ENCODE results near the gene VTI1A.
"Not testable (repeated sequence)": the region's sequence is repeated elsewhere in the genome, so short reads cannot be mapped to it uniquely, and the experiment has no call there.

Gene VTI1A

DNA sequence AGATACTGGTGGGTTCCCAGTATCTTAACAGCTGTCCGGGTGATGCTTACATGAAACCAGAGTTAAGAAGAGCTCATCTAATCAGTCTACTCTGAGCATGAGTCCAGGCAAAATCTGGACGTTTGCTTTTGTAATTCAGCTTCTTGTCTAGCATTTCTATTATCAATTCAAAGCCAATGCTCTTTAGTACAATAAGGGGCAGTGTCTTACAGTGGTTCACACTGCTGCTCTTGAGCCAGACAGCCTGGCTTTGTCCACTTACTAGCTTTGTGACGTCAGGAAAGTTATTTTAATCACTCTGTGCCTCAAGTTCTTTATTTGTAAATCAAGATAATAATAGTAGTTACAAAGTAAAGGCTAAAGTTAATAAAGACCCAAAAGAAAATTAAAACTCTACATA is 275.7 kb downstream of the VTI1A start:
- no peaks in the 10 kb centered on the region for H3K36me3 ChIP-seq (ENCODE audit: insufficient read depth, low read length)
- no peak for DNase-seq (ENCODE audit: low read depth, low spot score)
- TF ChIP-seq FOXP2 (optimal IDR thresholded peaks at IDR 0.05; ENCODE audit: control extremely low read depth, extremely low read length, insufficient read depth) (no peak), EZH2 (IDR thresholded peaks at IDR 0.05) (no peak), POLR2AphosphoS5 (IDR thresholded peaks at IDR 0.05; ENCODE audit: borderline replicate concordance, low read depth, low read length) (no peak)
- H3K4me3 ChIP-seq = no peak overlapping the region
- H3K9ac ChIP-seq (ENCODE audit: insufficient read length) = no peak overlapping the region
- no peak overlapping the region for H3K27ac ChIP-seq
- no peaks in the 10 kb centered on the region for H3K9me3 ChIP-seq (ENCODE audit: low read depth, low read length)

DNA sequence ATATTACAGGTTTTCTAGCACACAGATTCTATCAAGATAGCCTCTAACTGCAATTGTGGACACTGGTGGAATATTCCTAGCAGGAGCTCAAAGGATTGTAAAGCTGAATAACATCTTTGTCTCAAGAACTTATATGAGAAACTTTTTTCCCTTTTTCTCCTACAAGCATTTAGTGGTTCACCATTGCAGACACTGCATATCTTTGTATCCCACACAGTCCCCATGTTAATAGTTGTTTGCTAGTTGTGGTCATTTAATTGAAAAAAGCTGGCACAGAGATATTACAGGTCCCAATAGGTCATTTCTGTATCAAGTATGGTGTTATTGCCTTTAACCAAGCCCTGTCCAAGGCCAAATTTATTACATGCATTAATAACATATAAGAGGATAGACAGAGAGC is 276.9 kb downstream of the VTI1A start:
- no peaks in the 10 kb centered on the region for H3K9me3 ChIP-seq (ENCODE audit: low read depth, low read length)
- no peak for TF ChIP-seq EZH2 (IDR thresholded peaks at IDR 0.05)
- no peak for TF ChIP-seq POLR2AphosphoS5 (IDR thresholded peaks at IDR 0.05; ENCODE audit: borderline replicate concordance, low read depth, low read length)
- TF ChIP-seq FOXP2 (optimal IDR thresholded peaks at IDR 0.05; ENCODE audit: control extremely low read depth, extremely low read length, insufficient read depth) = no peak
- H3K4me3 ChIP-seq = no peak overlapping the region
- H3K27ac ChIP-seq = no peak overlapping the region
- no peak for DNase-seq (ENCODE audit: low read depth, low spot score)
- H3K36me3 ChIP-seq (ENCODE audit: insufficient read depth, low read length) = no peaks in the 10 kb centered on the region
- H3K9ac ChIP-seq (ENCODE audit: insufficient read length) = no peak overlapping the region

DNA sequence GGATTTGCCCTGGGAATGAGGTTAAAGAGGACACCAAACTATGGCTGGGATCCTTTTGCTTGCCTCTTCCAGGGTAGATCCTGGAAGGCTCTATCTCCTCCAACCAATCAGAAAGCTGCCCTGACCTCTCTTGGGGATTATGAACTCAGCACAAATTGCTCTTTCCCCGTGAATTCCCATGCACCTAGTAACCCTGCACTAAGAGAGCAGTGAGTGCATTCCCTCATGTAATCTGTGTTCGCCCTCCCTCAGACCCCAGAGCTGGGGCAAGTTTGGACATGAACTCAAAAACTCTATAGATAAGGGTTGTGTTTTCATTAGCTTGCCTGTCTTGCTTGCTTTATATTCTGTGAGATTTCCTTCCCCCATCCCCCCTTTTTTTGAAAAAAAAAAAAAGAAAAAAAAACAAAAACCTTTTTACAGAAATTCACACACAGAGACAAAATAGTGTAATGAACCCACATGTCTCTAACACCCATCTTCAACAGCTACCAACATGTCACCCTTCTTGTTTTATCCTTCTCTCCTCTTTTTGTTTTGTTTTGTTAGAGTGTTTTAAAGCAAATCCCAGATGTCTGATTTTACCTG is 277.5 kb downstream of the VTI1A start:
- Histone ChIP-seq H3K9me3 (ENCODE audit: low read depth, low read length) (no peaks in the 10 kb centered on the region), H3K4me3 (no peak overlapping the region), H3K27ac (no peak overlapping the region), H3K9ac (ENCODE audit: insufficient read length) (no peak overlapping the region), H3K36me3 (ENCODE audit: insufficient read depth, low read length) (no peaks in the 10 kb centered on the region)
- no peak for DNase-seq (ENCODE audit: low read depth, low spot score)
- TF ChIP-seq POLR2AphosphoS5 (IDR thresholded peaks at IDR 0.05; ENCODE audit: borderline replicate concordance, low read depth, low read length) = no peak
- TF ChIP-seq EZH2 (IDR thresholded peaks at IDR 0.05) = no peak
- no peak for TF ChIP-seq FOXP2 (optimal IDR thresholded peaks at IDR 0.05; ENCODE audit: control extremely low read depth, extremely low read length, insufficient read depth)

DNA sequence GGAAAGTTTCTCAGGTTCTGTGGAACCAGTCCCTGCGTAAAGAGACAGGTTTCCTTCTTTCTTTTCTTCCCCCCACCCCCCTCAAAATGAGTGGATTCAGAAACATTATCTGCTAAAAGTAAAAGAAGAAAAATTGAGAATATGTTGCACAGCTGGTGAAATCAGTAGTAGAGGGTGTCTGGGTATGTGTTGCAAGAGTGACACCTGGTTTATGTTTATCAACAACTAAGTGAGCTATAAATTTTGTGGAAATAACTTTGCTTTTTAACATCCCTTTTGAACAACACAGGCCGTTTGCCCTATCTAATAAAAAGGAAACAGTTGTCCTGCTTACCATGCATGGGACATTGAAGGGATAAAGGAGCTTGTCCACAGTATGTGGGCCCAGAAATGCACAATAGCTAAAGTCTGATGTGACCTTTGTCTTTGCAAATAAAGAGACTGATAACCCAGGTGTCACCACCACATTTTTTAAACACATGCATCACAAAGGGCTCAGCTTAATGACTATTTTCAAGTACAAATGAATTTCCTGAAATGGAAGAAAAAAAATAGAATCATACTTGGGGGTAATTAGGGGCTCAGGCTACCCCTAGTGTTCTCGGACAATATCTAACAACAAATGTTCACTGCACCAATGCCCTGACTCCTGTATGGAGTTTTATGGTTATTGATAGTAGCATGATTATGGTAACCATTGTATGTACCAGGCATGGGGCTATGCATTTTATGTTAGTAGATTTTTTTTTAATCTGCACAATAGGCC is 281.3 kb downstream of the VTI1A start:
- TF ChIP-seq POLR2AphosphoS5 (IDR thresholded peaks at IDR 0.05; ENCODE audit: borderline replicate concordance, low read depth, low read length) (no peak), FOXP2 (optimal IDR thresholded peaks at IDR 0.05; ENCODE audit: control extremely low read depth, extremely low read length, insufficient read depth) (no peak), EZH2 (IDR thresholded peaks at IDR 0.05) (no peak)
- DNase-seq (ENCODE audit: low read depth, low spot score) = no peak
- no peaks in the 10 kb centered on the region for H3K36me3 ChIP-seq (ENCODE audit: insufficient read depth, low read length)
- H3K4me3 ChIP-seq = no peak overlapping the region
- no peak overlapping the region for H3K9ac ChIP-seq (ENCODE audit: insufficient read length)
- no peaks in the 10 kb centered on the region for H3K9me3 ChIP-seq (ENCODE audit: low read depth, low read length)
- H3K27ac ChIP-seq = no peak overlapping the region

DNA sequence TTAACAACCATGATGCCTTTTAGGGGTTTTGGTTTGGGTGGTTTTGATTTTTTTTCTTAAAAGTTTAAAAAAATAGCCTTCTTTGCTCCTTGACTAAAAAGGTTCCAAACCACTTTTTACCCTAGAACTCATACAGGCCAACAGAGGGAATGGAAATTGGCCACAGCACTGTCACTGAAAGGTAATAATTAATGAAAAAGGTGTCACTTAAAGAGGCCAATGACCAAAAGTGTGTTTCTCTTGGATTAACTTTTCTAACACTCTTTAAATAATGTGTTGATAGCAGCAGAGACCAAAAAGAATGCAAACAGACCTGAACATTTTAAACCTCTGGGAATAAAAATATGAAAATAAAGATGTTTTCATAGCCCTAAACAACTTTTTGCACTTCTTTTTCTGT is 282.0 kb downstream of the VTI1A start:
- no peaks in the 10 kb centered on the region for H3K36me3 ChIP-seq (ENCODE audit: insufficient read depth, low read length)
- H3K9ac ChIP-seq (ENCODE audit: insufficient read length) = no peak overlapping the region
- no peak overlapping the region for H3K27ac ChIP-seq
- no peaks in the 10 kb centered on the region for H3K9me3 ChIP-seq (ENCODE audit: low read depth, low read length)
- TF ChIP-seq POLR2AphosphoS5 (IDR thresholded peaks at IDR 0.05; ENCODE audit: borderline replicate concordance, low read depth, low read length) = no peak
- TF ChIP-seq EZH2 (IDR thresholded peaks at IDR 0.05) = no peak
- TF ChIP-seq FOXP2 (optimal IDR thresholded peaks at IDR 0.05; ENCODE audit: control extremely low read depth, extremely low read length, insufficient read depth) = no peak
- no peak overlapping the region for H3K4me3 ChIP-seq
- no peak for DNase-seq (ENCODE audit: low read depth, low spot score)

DNA sequence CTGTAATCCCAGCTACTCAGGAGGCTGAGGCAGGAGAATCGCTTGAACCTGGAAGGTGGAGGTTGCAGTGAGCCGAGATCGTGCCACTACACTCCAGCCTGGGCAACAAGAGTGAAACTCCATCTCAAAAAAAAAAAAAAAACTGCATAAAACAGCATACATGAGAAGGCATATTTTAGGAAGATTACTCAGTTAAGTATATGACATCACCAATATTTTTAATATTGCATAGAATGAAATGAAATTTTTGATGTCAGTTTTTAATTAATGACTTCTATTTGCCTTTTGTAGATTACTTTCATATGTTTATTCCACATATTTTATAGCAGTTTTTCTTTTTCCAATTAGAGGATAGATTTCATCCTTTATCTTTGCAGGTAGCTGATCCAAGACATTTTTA is 284.4 kb downstream of the VTI1A start:
- not testable (repeated sequence) for H3K27ac ChIP-seq; H3K36me3 ChIP-seq (ENCODE audit: insufficient read depth, low read length); H3K4me3 ChIP-seq

DNA sequence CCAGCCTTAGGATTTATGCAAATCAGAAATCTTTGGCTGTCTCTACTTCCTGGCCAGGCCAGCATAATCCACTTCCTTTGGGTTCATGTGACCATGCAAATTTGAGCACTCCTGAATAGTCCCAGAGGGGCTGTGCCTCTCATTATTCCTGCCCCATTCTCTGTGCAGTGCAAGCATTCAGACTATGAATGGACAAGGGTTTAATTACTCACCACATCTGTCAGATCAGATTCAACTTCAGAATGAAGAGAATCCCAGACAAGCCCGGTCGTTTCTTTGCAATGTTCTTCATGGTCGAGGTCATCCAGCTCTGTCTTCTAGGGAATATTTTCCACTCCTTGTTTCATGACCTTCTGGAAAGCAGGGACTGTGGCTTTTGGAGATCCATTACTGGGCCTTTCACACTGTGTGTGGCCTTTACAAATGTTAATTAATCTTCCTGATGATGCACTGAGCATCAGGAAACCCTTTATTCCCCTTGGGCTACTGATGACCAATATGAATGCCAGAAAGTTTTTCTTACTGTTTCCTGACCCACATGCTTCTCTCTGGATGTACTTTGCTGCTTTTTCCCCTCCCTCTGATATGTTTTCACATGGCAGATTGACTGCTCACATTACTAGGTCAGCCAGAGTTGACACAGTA is 285.4 kb downstream of the VTI1A start:
- no peaks in the 10 kb centered on the region for H3K9me3 ChIP-seq (ENCODE audit: low read depth, low read length)
- no peak for DNase-seq (ENCODE audit: low read depth, low spot score)
- TF ChIP-seq EZH2 (IDR thresholded peaks at IDR 0.05) (no peak), FOXP2 (optimal IDR thresholded peaks at IDR 0.05; ENCODE audit: control extremely low read depth, extremely low read length, insufficient read depth) (no peak), POLR2AphosphoS5 (IDR thresholded peaks at IDR 0.05; ENCODE audit: borderline replicate concordance, low read depth, low read length) (no peak)
- H3K27ac ChIP-seq = no peak overlapping the region
- no peaks in the 10 kb centered on the region for H3K36me3 ChIP-seq (ENCODE audit: insufficient read depth, low read length)
- peak overlapping the region; percentile 18; the same call in 1 of the 2 replicates for H3K4me3 ChIP-seq
- no peak overlapping the region for H3K9ac ChIP-seq (ENCODE audit: insufficient read length)

More for the DNA sequence above, 284.4 kb downstream of the VTI1A start:
- H3K9ac ChIP-seq (ENCODE audit: insufficient read length); H3K9me3 ChIP-seq (ENCODE audit: low read depth, low read length); DNase-seq (ENCODE audit: low read depth, low spot score): not testable (repeated sequence)

- peak overlapping the region; percentile 35; the same call in 1 of the 2 replicates for H3K27ac ChIP-seq
- TF ChIP-seq FOXP2 (optimal IDR thresholded peaks at IDR 0.05; ENCODE audit: control extremely low read depth, extremely low read length, insufficient read depth) (no peak), EZH2 (IDR thresholded peaks at IDR 0.05) (no peak), POLR2AphosphoS5 (IDR thresholded peaks at IDR 0.05; ENCODE audit: borderline replicate concordance, low read depth, low read length) (no peak)
Observed at GRCh38 chr10:112735041-112735695, 288.2 kb downstream of the VTI1A start.

More at GRCh38 chr10:112735041-112735695, 288.2 kb downstream of the VTI1A start:
- Histone ChIP-seq H3K9me3 (ENCODE audit: low read depth, low read length) (no peaks in the 10 kb centered on the region), H3K36me3 (ENCODE audit: insufficient read depth, low read length) (no peaks in the 10 kb centered on the region), H3K4me3 (no peak overlapping the region), H3K9ac (ENCODE audit: insufficient read length) (no peak overlapping the region)
- DNase-seq (ENCODE audit: low read depth, low spot score) = no peak

All from SK-N-MC (cell line).